Measurements from ENCODE around the gene SORCS2. TPM values are rescaled to one million over a fixed set of nuclear protein-coding genes. Genes with fewer than 3 reads are reported as not detected.

SORCS2 gene
- total RNA-seq, 1 experiment from 2014 or later = 0.15 TPM

DNA sequence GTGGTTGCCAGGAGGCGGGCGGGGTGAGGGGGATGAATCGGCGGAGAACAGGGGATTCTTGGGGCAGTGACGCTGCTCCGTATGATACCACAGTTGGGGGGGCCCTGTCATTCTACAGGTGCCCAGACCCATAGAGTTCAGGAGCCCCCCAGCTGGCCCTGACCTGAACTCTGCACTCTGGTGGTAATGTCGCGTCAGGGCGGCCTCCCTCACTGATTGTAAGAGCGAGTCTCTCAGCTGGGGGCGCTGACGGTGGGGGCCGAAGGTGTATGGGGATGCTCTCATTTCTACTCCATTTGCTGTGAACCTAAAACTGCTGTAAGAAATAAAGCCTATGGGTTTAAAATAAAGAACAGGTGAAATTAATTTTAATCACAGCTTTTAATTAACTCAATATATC, 334.2 kb downstream of the SORCS2 start:
- Histone ChIP-seq H3K36me3 (ENCODE audit: control insufficient read depth, insufficient read depth, low read length) (no peaks in the 10 kb centered on the region), H3K9me3 (ENCODE audit: control insufficient read depth, insufficient read depth, low read depth, low read length) (no peaks in the 10 kb centered on the region), H3K4me3 (ENCODE audit: low read depth in 2 of 2, low read length in 2 of 2) (no peak overlapping the region), H3K27ac (ENCODE audit: low read length) (no peak overlapping the region), H3K4me1 (ENCODE audit: control insufficient read depth, insufficient read depth, low read length) (no peaks in the 10 kb centered on the region), H3K27me3 (ENCODE audit: control insufficient read depth, insufficient read depth, low read length) (no peaks in the 10 kb centered on the region; the same call in 1 of the 2 replicates)
- BruUV-seq (replicated peaks) = no TSS peak
- POLR2A ChIA-PET = no interaction called here
- TF ChIP-seq, protein P1, sequence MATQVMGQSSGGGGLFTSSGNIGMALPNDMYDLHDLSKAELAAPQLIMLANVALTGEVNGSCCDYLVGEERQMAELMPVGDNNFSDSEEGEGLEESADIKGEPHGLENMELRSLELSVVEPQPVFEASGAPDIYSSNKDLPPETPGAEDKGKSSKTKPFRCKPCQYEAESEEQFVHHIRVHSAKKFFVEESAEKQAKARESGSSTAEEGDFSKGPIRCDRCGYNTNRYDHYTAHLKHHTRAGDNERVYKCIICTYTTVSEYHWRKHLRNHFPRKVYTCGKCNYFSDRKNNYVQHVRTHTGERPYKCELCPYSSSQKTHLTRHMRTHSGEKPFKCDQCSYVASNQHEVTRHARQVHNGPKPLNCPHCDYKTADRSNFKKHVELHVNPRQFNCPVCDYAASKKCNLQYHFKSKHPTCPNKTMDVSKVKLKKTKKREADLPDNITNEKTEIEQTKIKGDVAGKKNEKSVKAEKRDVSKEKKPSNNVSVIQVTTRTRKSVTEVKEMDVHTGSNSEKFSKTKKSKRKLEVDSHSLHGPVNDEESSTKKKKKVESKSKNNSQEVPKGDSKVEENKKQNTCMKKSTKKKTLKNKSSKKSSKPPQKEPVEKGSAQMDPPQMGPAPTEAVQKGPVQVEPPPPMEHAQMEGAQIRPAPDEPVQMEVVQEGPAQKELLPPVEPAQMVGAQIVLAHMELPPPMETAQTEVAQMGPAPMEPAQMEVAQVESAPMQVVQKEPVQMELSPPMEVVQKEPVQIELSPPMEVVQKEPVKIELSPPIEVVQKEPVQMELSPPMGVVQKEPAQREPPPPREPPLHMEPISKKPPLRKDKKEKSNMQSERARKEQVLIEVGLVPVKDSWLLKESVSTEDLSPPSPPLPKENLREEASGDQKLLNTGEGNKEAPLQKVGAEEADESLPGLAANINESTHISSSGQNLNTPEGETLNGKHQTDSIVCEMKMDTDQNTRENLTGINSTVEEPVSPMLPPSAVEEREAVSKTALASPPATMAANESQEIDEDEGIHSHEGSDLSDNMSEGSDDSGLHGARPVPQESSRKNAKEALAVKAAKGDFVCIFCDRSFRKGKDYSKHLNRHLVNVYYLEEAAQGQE (IDR thresholded peaks at IDR 0.05; ENCODE audit: insufficient read depth in 1 of 2, low read depth in 2 of 2, low read length in 1 of 2) = no peak
- TF ChIP-seq, protein P2, sequence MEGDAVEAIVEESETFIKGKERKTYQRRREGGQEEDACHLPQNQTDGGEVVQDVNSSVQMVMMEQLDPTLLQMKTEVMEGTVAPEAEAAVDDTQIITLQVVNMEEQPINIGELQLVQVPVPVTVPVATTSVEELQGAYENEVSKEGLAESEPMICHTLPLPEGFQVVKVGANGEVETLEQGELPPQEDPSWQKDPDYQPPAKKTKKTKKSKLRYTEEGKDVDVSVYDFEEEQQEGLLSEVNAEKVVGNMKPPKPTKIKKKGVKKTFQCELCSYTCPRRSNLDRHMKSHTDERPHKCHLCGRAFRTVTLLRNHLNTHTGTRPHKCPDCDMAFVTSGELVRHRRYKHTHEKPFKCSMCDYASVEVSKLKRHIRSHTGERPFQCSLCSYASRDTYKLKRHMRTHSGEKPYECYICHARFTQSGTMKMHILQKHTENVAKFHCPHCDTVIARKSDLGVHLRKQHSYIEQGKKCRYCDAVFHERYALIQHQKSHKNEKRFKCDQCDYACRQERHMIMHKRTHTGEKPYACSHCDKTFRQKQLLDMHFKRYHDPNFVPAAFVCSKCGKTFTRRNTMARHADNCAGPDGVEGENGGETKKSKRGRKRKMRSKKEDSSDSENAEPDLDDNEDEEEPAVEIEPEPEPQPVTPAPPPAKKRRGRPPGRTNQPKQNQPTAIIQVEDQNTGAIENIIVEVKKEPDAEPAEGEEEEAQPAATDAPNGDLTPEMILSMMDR (IDR thresholded peaks at IDR 0.05) = no peak
- TF ChIP-seq POLR2AphosphoS5 (IDR thresholded peaks at IDR 0.05; ENCODE audit: low read depth, low read length) (no peak), SIN3A (IDR thresholded peaks at IDR 0.05; ENCODE audit: borderline replicate concordance, insufficient read depth, low read depth, low read length) (no peak), TCF7L2 (IDR thresholded peaks at IDR 0.05; ENCODE audit: low read depth, low read length) (no peak)
- CTCF ChIA-PET = no interaction called here
- in situ Hi-C loops (cut with HindIII; ENCODE audit: low pct_unique_long_range_greater_than_20kb, low sequenced_read_pairs) = no loop called here
- intact Hi-C loops (cut with micrococcal nuclease; ENCODE audit: unreplicated experiment) = no loop called here
- ATAC-seq (no peak), DNase-seq (ENCODE audit: low read depth, low spot score) (no peak)

DNA sequence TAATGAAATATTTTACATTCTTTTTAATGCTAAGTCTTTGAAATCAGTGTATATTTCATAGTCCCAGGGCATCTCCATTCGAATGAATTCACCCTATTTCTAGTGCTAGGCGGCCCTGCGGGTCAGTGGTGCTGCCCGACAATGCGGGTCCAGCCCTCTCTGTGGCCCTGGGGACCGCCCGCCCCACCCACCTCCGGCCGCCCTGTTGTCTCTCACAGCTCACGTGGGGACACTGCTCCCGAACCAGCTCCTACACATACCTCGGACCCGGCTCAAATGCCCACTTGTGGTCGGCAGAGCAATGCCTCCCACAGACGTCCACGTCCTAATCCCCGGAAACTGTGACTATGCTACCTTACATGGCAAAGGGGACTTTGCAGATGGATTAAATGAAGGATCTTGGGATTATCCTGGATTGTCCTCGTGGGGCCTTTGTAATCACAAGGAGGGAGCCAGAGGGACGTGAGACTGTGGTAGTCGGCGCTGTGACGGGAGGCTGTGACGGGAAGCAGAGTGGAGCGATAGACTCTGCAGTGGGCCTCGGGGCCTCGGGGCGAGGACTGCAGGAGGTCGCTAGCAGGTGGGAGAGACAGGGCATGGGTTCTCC, 334.7 kb downstream of the SORCS2 start:
- Histone ChIP-seq H3K9me3 (ENCODE audit: control insufficient read depth, insufficient read depth, low read depth, low read length) (no peaks in the 10 kb centered on the region), H3K4me1 (ENCODE audit: control insufficient read depth, insufficient read depth, low read length) (no peaks in the 10 kb centered on the region), H3K27me3 (ENCODE audit: control insufficient read depth, insufficient read depth, low read length) (no peaks in the 10 kb centered on the region; the same call in 1 of the 2 replicates), H3K36me3 (ENCODE audit: control insufficient read depth, insufficient read depth, low read length) (no peaks in the 10 kb centered on the region), H3K27ac (ENCODE audit: low read length) (no peak overlapping the region), H3K4me3 (ENCODE audit: low read depth in 2 of 2, low read length in 2 of 2) (no peak overlapping the region)
- CTCF ChIA-PET = no interaction called here
- DNase-seq (ENCODE audit: low read depth, low spot score) (no peak), ATAC-seq (no peak)
- in situ Hi-C loops (cut with HindIII; ENCODE audit: low pct_unique_long_range_greater_than_20kb, low sequenced_read_pairs) = no loop called here
- POLR2A ChIA-PET = no interaction called here
- TF ChIP-seq, protein P2 (IDR thresholded peaks at IDR 0.05) = no peak
- TF ChIP-seq POLR2AphosphoS5 (IDR thresholded peaks at IDR 0.05; ENCODE audit: low read depth, low read length) = no peak
- no peak for TF ChIP-seq TCF7L2 (IDR thresholded peaks at IDR 0.05; ENCODE audit: low read depth, low read length)
- BruUV-seq (replicated peaks) = no TSS peak
- intact Hi-C loops (cut with micrococcal nuclease; ENCODE audit: unreplicated experiment) = no loop called here

Data from Panc1 (cell line).